ENCODE data around the gene PSG4.
"Not testable (repeated sequence)": the region's sequence is repeated elsewhere in the genome, so short reads cannot be mapped to it uniquely, and the experiment has no call there.

The PSG4 gene

DNA sequence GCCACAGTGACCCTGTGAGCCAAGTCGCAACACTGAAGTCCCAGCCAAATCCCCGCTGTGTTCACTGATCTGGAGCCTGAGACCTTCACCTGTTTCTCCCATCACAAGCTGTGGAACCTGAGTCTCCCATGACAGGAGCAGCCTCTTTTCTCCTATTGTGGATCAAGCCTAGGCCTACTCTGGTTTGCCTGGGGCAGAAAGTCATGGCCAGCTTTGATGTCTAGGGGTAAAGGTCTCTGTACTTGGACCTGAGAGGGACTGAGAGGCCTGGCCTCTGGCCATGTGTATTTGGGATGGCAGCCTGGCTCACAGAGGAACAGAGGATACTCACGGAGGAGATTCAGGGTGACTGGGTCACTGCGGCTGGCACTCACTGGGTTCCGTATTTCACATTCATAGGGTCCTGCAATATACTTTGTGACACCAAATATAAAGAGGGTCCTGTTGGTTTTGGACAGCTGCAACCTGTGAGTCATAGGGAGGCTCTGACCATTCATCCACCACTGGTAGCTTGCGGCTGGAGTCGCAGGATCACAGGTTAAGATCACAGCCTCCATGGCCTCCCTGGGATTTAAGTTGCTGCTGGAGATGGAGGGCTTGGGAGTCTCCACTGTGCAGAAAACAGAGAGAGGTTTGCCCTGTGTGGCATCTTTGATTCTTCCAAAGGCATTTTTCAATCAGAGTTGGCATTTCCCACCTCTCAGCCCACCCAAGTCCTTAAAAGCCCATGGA lies 7.6 kb downstream of the PSG4 start:
- not testable (repeated sequence) for DNase-seq

- DNase-seq = not testable (repeated sequence)
Measured at GRCh38 chr19:43194397-43194796, 11.0 kb downstream of the PSG4 start.

DNA sequence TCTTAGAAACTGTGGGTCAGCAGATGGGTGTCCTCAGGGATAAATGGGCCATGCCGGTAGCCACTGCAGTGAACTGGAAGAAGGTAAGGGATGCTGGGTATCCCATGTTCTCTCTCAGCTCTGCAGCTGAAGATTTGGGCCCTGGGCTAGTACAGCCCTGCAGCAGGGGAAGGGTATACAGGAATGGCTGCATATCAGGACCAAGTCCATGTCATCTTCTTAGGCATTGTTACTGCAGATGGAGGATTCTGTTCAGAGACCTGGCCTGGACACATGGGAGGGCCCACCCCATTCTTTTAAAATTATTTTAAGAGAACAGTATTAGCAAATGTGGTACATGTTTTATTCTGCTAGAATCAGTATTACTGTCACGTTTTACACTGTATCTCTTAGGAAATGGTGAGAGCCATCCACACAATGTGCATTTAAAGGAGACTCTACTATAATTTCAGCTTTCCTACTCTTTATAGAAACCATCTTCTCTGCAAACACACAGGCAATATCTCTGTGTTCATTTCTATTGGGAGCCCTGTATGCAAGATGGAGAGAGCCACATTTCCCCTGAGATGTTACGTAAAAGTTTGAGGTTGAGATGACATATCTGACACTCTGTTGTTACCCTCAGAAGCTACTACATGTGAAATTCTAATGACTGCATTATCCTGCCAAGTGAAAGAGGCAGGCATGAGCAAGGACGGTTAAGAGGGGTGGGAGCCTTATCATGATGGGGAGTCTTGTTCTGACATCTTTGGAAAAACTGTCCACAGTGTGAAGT lies 12.9 kb downstream of the PSG4 start:
- not testable (repeated sequence) for DNase-seq

GRCh38 chr19:43188092-43188491 lies 17.3 kb downstream of the PSG4 start:
- not testable (repeated sequence) for DNase-seq

GRCh38 chr19:43186311-43186935 lies 19.0 kb downstream of the PSG4 start, which contains the start of gene PSG5:
Gene PSG5 (minus strand): TSS chr19:43186536. CDS start chr19:43186405, 131 bp downstream.
- DNase-seq = not testable (repeated sequence)

- not testable (repeated sequence) for DNase-seq
Measured at GRCh38 chr19:43181869-43182771, 23.3 kb downstream of the PSG4 start.

- not testable (repeated sequence) for DNase-seq
Measured at GRCh38 chr19:43179569-43180147, 25.8 kb downstream of the PSG4 start.

GRCh38 chr19:43178577-43178976 lies 26.9 kb downstream of the PSG4 start:
- not testable (repeated sequence) for DNase-seq

GRCh38 chr19:43165906-43166305 lies 39.5 kb downstream of the PSG4 start:
- not testable (repeated sequence) for DNase-seq

GRCh38 chr19:43163135-43163534 lies 42.3 kb downstream of the PSG4 start:
- DNase-seq = not testable (repeated sequence)

- not testable (repeated sequence) for DNase-seq
Measured at GRCh38 chr19:43162261-43162660, 43.2 kb downstream of the PSG4 start.

DNA sequence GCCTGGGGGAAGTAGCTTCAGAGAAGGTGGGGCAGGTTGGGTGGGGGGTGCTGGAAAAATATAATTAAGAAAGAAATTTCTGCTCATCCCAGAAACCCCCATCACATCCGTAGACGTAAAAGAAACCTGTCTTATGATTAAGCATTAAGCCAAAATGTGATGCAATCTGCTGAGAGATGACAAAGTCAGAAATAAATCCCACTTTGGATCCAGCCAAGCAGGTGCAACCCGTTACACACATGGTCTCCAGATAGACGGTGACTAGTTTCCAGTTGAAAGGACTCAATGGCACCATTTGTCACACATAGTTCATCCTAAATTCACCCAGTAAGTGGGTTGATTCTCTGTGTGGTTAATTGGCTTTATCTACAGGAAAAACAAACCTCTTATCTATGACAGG lies 53.2 kb downstream of the PSG4 start:
- no peak for DNase-seq

GRCh38 chr19:43149788-43150187 lies 55.6 kb downstream of the PSG4 start:
- DNase-seq = not testable (repeated sequence)

DNA sequence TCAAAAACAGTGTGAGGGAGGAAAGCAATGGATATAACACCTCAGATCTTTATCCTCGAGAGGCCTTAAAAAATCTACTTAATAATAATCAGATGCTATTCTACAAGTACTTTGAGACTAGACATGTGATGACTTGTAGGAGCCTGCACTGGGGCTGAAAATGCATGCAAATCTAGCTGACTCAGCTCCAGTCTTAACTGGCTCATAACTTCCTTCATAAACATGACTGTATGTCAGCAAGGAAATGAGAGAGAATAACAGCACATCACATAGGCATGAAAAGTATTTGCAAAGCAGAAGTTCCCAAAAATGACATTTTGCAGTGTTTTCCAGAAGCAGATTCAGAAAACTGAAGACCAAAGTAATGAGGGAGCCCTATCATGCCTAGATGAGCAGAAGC lies 57.2 kb downstream of the PSG4 start:
- no peak for DNase-seq
